GM12878 (cell line): ENCODE results near the gene RAD52. TPM values are rescaled to one million over a fixed set of nuclear protein-coding genes. Genes with fewer than 3 reads are reported as not detected.

Source experiments
- CEBPB ChIP-seq, 2 experiments: fragments of 150-350 bp in 1 of 2; IDR thresholded peaks; 2 replicates each; pipeline ENCODE4 v1.6.1; 2012 to 2014; ENCODE audit warnings: low read depth in 2 of 2, low read length in 2 of 2, borderline replicate concordance in 1 of 2, inconsistent platforms in 1 of 2
- CREB1 ChIP-seq: IDR thresholded peaks from 2 replicates; pipeline ENCODE4 v1.6.1; 2012; ENCODE audit warnings: low read depth, mild to moderate bottlenecking, inconsistent platforms
- CREM ChIP-seq: IDR thresholded peaks from 2 replicates; pipeline ENCODE4 v1.6.1; 2014; ENCODE audit warnings: antibody characterized with exemption, low read depth
- ETV6 ChIP-seq, 2 experiments: fragments of 450-650 bp in 1 of 2; IDR thresholded peaks in 1 of 2; conservative IDR thresholded peaks in 1 of 2; 2 replicates each; pipeline ENCODE4 v1.6.1; 2014; ENCODE audit warnings: antibody characterized with exemption in 1 of 2, borderline replicate concordance in 1 of 2, low read depth in 1 of 2, mild to moderate bottlenecking in 1 of 2, moderate library complexity in 1 of 2
- FOXM1 ChIP-seq: IDR thresholded peaks from 2 replicates; pipeline ENCODE4 v1.6.1; 2012; ENCODE audit warnings: low read depth, mild to moderate bottlenecking, inconsistent platforms, low read length, moderate library complexity
- HCFC1 ChIP-seq: fragments of 150-350 bp; IDR thresholded peaks from 2 replicates; pipeline ENCODE4 v1.6.1; 2014; ENCODE audit warnings: low read length
- HDAC6 ChIP-seq: fragments of 200-600 bp; sonication (generic); IDR thresholded peaks from one replicate; pipeline ENCODE4 v1.8.0; 2017; ENCODE audit warnings: antibody characterized with exemption; ENCODE audit not compliant: unreplicated experiment
- MYB ChIP-seq: fragments of 150-350 bp; IDR thresholded peaks from 2 replicates; pipeline ENCODE4 v1.6.1; 2014; ENCODE audit warnings: mild to moderate bottlenecking, low read depth, low read length, borderline replicate concordance
- NBN ChIP-seq: fragments of 450-650 bp; IDR thresholded peaks from 2 replicates; pipeline ENCODE4 v1.6.1; 2016
- NFIC ChIP-seq: IDR thresholded peaks from 2 replicates; pipeline ENCODE4 v1.6.1; 2012; ENCODE audit warnings: low read depth, mild to moderate bottlenecking, inconsistent platforms, low read length, moderate library complexity
- POLR2AphosphoS5 ChIP-seq: IDR thresholded peaks from 2 replicates; pipeline ENCODE4 v1.6.1; 2011; ENCODE audit warnings: mild to moderate bottlenecking, low read length, inconsistent platforms
- POU2F2 ChIP-seq: IDR thresholded peaks from 3 replicates; pipeline ENCODE4 v1.6.1; 2011; ENCODE audit warnings: low read depth, mild to moderate bottlenecking, low read length, borderline replicate concordance
- SMAD1 ChIP-seq: fragments of 450-650 bp; IDR thresholded peaks from 2 replicates; pipeline ENCODE4 v1.6.1; 2018; ENCODE audit warnings: mild to moderate bottlenecking, low read depth; ENCODE audit not compliant: partially characterized antibody
- SMC3 ChIP-seq: IDR thresholded peaks from 2 replicates; pipeline ENCODE4 v1.6.1; 2011; ENCODE audit warnings: low read length, improper control_type of control experiment, borderline replicate concordance
- TCF7 ChIP-seq: IDR thresholded peaks from 2 replicates; pipeline ENCODE4 v1.6.1; 2014; ENCODE audit warnings: antibody characterized with exemption, borderline replicate concordance
- ZNF24 ChIP-seq: fragments of 450-650 bp; IDR thresholded peaks from 2 replicates; pipeline ENCODE4 v1.6.1; 2017; ENCODE audit warnings: antibody characterized with exemption, mild to moderate bottlenecking
- ZSCAN29 ChIP-seq: fragments of 450-650 bp; IDR thresholded peaks from 2 replicates; pipeline ENCODE4 v1.6.1; 2017; ENCODE audit warnings: mild to moderate bottlenecking, moderate library complexity
- polyA plus RNA-seq, 11 experiments: library from polyadenylated mRNA; depleted of rRNA in 4 of 11; unstranded in 6 of 11; stranded (reverse) in 5 of 11; fragments of >200 nt; fragmentation: Nextera tagmentation in 4 of 11; fragmentation: Illumina TruSeq in 1 of 11; extraction: Ambion mirVana in 4 of 11; extraction: Trizol in 1 of 11; gene quantifications; 1 replicate in 1 of 11; 2 replicates in 10 of 11; pipeline versions ENCODE4 v1.2.1 to v1.2.3, GENCODE V29; 2011 to 2016; ENCODE audit warnings: inconsistent platforms in 2 of 11, missing spikeins in 2 of 11, low read depth in 1 of 11
- total RNA-seq, 4 experiments: library from RNA; depleted of rRNA in 3 of 4; stranded (reverse); fragments of >200 nt in 3 of 4; fragmentation: Illumina TruSeq in 1 of 4; extraction: Trizol in 1 of 4; gene quantifications; 2 replicates each; pipeline versions ENCODE4 v1.2.1 to v1.2.3, GENCODE V29; 2013 to 2021
- TF ChIP-seq, protein P1 (sequence below): IDR thresholded peaks from 2 replicates; pipeline ENCODE4 v1.6.1; 2012; ENCODE audit warnings: low read depth, low read length, improper control_type of control experiment
- TF ChIP-seq, protein P2 (sequence below): fragments of 150-350 bp; IDR thresholded peaks from 2 replicates; pipeline ENCODE4 v1.6.1; 2014; ENCODE audit warnings: mild to moderate bottlenecking, low read depth, low read length
- TF ChIP-seq, protein P3 (sequence below): fragments of 450-650 bp; IDR thresholded peaks from 2 replicates; pipeline ENCODE4 v1.6.1; 2017; ENCODE audit warnings: mild to moderate bottlenecking, moderate library complexity
- TF ChIP-seq, protein P4 (sequence below): fragments of 450-650 bp; formaldehyde crosslinking; IDR thresholded peaks from 2 replicates; pipeline ENCODE4 v1.4.0; 2022; ENCODE audit warnings: mild to moderate bottlenecking, moderate library complexity

The RAD52 gene
- total and polyA plus RNA-seq, 10 of the 15 experiments (the other 5 are each of a cell fraction or from before 2014, with no cell fraction given) = 2.0 to 15.7 (median 8.9) TPM

- TF ChIP-seq TCF7 (0 out of 2 replicates have a peak, but pooled peaks have one; percentile 33), POU2F2 (peak; percentile 55; the same call in 2 of the 3 replicates), SMAD1 (peak; percentile 68), MYB (no peak), HCFC1 (peak; percentile 80), NFIC (0 out of 2 replicates have a peak, but pooled peaks have one; percentile 23), ZSCAN29 (0 out of 2 replicates have a peak, but pooled peaks have one; percentile 46), ETV6 (conservative IDR thresholded peaks at IDR 0.05 in 1 of 2, IDR thresholded peaks at IDR 0.05 in 1 of 2; ENCODE audit: borderline replicate concordance in 1 of 2, low read depth in 1 of 2) (peak in 1 of 2 experiments; percentile 47; a peak in 1 of 4 replicates), CREB1 (peak; percentile 25; the same call in 1 of the 2 replicates), FOXM1 (peak; percentile 81), POLR2AphosphoS5 (peak; percentile 76), ZNF24 (no peak), SMC3 (peak; percentile 77), CEBPB (IDR thresholded peaks at IDR 0.05; ENCODE audit: borderline replicate concordance in 1 of 2, low read depth in 2 of 2, low read length in 2 of 2) (no peak), HDAC6 (no peak), NBN (peak; percentile 97), CREM (peak; percentile 20)
- TF ChIP-seq, protein P1, sequence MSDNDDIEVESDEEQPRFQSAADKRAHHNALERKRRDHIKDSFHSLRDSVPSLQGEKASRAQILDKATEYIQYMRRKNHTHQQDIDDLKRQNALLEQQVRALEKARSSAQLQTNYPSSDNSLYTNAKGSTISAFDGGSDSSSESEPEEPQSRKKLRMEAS = peak; percentile 43; the same call in 1 of the 2 replicates
- TF ChIP-seq, protein P2, sequence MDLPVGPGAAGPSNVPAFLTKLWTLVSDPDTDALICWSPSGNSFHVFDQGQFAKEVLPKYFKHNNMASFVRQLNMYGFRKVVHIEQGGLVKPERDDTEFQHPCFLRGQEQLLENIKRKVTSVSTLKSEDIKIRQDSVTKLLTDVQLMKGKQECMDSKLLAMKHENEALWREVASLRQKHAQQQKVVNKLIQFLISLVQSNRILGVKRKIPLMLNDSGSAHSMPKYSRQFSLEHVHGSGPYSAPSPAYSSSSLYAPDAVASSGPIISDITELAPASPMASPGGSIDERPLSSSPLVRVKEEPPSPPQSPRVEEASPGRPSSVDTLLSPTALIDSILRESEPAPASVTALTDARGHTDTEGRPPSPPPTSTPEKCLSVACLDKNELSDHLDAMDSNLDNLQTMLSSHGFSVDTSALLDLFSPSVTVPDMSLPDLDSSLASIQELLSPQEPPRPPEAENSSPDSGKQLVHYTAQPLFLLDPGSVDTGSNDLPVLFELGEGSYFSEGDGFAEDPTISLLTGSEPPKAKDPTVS = peak; percentile 48; the same call in 1 of the 2 replicates
- TF ChIP-seq, protein P3, sequence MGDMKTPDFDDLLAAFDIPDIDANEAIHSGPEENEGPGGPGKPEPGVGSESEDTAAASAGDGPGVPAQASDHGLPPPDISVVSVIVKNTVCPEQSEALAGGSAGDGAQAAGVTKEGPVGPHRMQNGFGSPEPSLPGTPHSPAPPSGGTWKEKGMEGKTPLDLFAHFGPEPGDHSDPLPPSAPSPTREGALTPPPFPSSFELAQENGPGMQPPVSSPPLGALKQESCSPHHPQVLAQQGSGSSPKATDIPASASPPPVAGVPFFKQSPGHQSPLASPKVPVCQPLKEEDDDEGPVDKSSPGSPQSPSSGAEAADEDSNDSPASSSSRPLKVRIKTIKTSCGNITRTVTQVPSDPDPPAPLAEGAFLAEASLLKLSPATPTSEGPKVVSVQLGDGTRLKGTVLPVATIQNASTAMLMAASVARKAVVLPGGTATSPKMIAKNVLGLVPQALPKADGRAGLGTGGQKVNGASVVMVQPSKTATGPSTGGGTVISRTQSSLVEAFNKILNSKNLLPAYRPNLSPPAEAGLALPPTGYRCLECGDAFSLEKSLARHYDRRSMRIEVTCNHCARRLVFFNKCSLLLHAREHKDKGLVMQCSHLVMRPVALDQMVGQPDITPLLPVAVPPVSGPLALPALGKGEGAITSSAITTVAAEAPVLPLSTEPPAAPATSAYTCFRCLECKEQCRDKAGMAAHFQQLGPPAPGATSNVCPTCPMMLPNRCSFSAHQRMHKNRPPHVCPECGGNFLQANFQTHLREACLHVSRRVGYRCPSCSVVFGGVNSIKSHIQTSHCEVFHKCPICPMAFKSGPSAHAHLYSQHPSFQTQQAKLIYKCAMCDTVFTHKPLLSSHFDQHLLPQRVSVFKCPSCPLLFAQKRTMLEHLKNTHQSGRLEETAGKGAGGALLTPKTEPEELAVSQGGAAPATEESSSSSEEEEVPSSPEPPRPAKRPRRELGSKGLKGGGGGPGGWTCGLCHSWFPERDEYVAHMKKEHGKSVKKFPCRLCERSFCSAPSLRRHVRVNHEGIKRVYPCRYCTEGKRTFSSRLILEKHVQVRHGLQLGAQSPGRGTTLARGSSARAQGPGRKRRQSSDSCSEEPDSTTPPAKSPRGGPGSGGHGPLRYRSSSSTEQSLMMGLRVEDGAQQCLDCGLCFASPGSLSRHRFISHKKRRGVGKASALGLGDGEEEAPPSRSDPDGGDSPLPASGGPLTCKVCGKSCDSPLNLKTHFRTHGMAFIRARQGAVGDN = peak; percentile 92
- TF ChIP-seq, protein P4, sequence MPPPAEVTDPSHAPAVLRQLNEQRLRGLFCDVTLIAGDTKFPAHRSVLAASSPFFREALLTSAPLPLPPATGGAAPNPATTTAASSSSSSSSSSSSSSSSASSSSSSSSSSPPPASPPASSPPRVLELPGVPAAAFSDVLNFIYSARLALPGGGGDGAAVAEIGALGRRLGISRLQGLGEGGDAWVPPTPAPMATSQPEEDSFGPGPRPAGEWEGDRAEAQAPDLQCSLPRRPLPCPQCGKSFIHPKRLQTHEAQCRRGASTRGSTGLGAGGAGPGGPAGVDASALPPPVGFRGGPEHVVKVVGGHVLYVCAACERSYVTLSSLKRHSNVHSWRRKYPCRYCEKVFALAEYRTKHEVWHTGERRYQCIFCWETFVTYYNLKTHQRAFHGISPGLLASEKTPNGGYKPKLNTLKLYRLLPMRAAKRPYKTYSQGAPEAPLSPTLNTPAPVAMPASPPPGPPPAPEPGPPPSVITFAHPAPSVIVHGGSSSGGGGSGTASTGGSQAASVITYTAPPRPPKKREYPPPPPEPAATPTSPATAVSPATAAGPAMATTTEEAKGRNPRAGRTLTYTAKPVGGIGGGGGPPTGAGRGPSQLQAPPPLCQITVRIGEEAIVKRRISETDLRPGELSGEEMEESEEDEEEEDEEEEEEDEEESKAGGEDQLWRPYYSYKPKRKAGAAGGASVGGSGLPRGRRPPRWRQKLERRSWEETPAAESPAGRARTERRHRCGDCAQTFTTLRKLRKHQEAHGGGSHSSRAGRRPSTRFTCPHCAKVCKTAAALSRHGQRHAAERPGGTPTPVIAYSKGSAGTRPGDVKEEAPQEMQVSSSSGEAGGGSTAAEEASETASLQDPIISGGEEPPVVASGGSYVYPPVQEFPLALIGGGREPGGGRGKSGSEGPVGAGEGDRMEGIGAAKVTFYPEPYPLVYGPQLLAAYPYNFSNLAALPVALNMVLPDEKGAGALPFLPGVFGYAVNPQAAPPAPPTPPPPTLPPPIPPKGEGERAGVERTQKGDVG = no peak
These were observed at the start of gene RAD52 (continued) for GRCh38 chr12:949453-950191.
